ENCODE results near the gene CEP57L1. TPM values are rescaled to one million over a fixed set of nuclear protein-coding genes. Genes with fewer than 3 reads are reported as not detected.

The CEP57L1 gene
- total RNA-seq, 1 experiment from 2014 or later = 13.2 TPM

DNA sequence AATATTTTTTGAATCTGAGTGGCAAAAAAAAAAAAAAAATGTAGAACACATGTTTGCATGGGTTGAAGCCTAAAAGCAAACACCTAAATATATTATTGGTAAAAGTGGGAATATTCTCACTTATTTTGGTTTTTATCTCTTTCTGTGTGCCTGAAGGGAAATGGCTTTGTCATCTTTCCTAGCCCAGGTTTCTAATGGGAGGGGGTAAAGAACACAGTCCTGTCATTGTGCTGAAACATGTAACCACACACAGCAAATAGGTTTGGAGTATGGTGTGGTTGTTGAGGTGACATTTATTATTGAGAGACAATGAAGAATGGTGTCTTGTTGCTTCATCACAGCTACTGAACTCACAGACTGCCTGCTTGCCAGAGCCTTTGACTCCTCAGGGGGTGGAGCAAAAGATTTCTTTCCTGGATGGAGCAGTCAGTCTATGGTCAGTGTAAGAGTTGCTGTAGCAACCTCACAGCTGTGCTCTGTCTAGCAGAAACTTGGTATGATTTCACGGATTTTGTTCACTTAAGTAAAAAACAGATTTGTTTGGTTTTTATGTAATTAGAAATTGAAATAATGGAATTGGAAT is 70.2 kb downstream of the CEP57L1 start:
- Mint-ChIP-seq H3K4me1 (ENCODE audit: low read depth, unreplicated experiment) (peaks cover 18% of the 10 kb centered on the region), H3K4me3 (ENCODE audit: low read depth, unreplicated experiment) (no peak overlapping the region), H3K9me3 (ENCODE audit: low read depth, unreplicated experiment) (no peaks in the 10 kb centered on the region), H3K27me3 (ENCODE audit: unreplicated experiment) (no peaks in the 10 kb centered on the region), H3K36me3 (ENCODE audit: insufficient read depth, unreplicated experiment) (peaks cover 5% of the 10 kb centered on the region), H3K27ac (ENCODE audit: unreplicated experiment) (no peak overlapping the region)
- intact Hi-C loops (cut with micrococcal nuclease; ENCODE audit: unreplicated experiment) = no loop called here
- TF ChIP-seq, protein P1, sequence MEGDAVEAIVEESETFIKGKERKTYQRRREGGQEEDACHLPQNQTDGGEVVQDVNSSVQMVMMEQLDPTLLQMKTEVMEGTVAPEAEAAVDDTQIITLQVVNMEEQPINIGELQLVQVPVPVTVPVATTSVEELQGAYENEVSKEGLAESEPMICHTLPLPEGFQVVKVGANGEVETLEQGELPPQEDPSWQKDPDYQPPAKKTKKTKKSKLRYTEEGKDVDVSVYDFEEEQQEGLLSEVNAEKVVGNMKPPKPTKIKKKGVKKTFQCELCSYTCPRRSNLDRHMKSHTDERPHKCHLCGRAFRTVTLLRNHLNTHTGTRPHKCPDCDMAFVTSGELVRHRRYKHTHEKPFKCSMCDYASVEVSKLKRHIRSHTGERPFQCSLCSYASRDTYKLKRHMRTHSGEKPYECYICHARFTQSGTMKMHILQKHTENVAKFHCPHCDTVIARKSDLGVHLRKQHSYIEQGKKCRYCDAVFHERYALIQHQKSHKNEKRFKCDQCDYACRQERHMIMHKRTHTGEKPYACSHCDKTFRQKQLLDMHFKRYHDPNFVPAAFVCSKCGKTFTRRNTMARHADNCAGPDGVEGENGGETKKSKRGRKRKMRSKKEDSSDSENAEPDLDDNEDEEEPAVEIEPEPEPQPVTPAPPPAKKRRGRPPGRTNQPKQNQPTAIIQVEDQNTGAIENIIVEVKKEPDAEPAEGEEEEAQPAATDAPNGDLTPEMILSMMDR (IDR thresholded peaks at IDR 0.05; ENCODE audit: unreplicated experiment) = no peak
- BruUV-seq (replicated peaks) = no TSS peak
- peak; percentile 26 for DNase-seq
- CTCF ChIA-PET = interaction anchor here (0.6 to 1.2 kb wide), 5 partner anchors 146 to 1226 kb away, joined by 3 to 7 read pairs (median 4); partner anchors contain the start of genes PPIL6 and SMPD2

DNA sequence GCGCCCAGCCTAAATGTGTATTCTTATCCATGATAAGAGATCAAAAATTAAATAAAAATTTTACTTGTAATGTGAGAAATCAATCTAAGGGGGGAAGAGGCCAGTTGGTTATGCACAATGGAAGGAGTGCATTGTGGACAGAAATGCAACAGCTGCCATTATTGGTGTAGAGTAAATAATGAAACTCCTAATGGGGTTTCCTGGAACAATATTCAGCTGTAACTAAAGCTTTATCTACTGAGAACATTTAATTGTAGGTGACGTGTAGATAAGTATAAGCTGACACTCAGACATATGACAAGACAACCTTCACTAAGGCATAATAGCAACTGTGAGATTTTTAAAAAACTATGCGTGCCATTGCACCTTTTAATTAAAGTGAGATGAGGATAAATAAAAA is 71.4 kb downstream of the CEP57L1 start:
- DNase-seq = no peak
- Mint-ChIP-seq H3K36me3 (ENCODE audit: insufficient read depth, unreplicated experiment) (peaks cover 5% of the 10 kb centered on the region), H3K27ac (ENCODE audit: unreplicated experiment) (no peak overlapping the region), H3K4me1 (ENCODE audit: low read depth, unreplicated experiment) (peaks cover 18% of the 10 kb centered on the region), H3K27me3 (ENCODE audit: unreplicated experiment) (no peaks in the 10 kb centered on the region), H3K4me3 (ENCODE audit: low read depth, unreplicated experiment) (no peak overlapping the region), H3K9me3 (ENCODE audit: low read depth, unreplicated experiment) (no peaks in the 10 kb centered on the region)
- intact Hi-C loops (cut with micrococcal nuclease; ENCODE audit: unreplicated experiment) = no loop called here
- BruUV-seq (replicated peaks) = no TSS peak
- CTCF ChIA-PET = no interaction called here
- TF ChIP-seq, protein P1 (IDR thresholded peaks at IDR 0.05; ENCODE audit: unreplicated experiment) = no peak

DNA sequence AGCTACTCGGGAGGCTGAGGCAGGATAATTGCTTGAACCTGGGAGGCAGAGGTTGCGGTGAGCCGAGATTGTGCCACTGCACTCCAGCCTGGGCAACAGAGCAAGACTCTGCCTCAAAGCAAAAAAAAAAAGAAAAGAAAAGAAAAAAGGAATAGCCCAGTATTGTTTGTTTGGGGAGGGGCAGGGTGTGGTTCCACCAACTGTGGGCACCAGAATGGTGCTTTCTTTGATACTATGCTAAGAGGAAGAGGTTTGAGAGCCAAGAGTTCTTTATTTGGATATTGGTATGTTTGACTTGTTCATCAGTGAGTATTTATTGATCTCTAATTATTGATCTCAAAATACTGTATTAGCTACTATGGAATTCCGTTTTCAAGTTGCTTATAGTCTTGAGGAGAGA is 72.3 kb downstream of the CEP57L1 start:
- H3K27me3 Mint-ChIP-seq (ENCODE audit: unreplicated experiment) = no peaks in the 10 kb centered on the region
- H3K4me3 Mint-ChIP-seq (ENCODE audit: low read depth, unreplicated experiment) = no peak overlapping the region
- no peak for DNase-seq
- CTCF ChIA-PET = no interaction called here
- TF ChIP-seq, protein P1 (IDR thresholded peaks at IDR 0.05; ENCODE audit: unreplicated experiment) = no peak
- intact Hi-C loops (cut with micrococcal nuclease; ENCODE audit: unreplicated experiment) = no loop called here
- BruUV-seq (replicated peaks) = no TSS peak
- no peak overlapping the region for H3K27ac Mint-ChIP-seq (ENCODE audit: unreplicated experiment)
- H3K9me3 Mint-ChIP-seq (ENCODE audit: low read depth, unreplicated experiment) = no peaks in the 10 kb centered on the region
- H3K36me3 Mint-ChIP-seq (ENCODE audit: insufficient read depth, unreplicated experiment) = peaks cover 5% of the 10 kb centered on the region
- H3K4me1 Mint-ChIP-seq (ENCODE audit: low read depth, unreplicated experiment) = peaks cover 18% of the 10 kb centered on the region

DNA sequence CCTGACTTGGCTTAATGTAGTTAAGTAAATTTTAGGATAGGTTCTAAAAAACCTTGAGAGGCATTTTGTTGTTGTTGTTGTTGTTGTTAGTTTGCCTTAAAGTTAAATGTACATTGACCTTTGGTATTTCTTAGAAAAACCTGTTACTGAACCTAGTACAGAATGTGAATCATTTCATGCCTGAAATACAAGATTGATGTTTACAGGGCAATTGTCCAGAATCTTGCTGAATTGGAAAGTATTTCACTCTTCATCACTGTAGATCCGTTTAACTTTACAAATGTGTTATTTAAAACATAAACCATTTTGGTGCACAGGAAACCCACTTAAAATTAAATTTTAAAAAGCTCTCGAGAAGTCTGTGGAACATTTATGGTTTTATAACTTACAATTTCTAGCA is 75.0 kb downstream of the CEP57L1 start:
- intact Hi-C loops (cut with micrococcal nuclease; ENCODE audit: unreplicated experiment) = no loop called here
- no TSS peak for BruUV-seq (replicated peaks)
- TF ChIP-seq, protein P1 (IDR thresholded peaks at IDR 0.05; ENCODE audit: unreplicated experiment) = no peak
- Mint-ChIP-seq H3K4me3 (ENCODE audit: low read depth, unreplicated experiment) (no peak overlapping the region), H3K4me1 (ENCODE audit: low read depth, unreplicated experiment) (peaks cover 17% of the 10 kb centered on the region), H3K27me3 (ENCODE audit: unreplicated experiment) (no peaks in the 10 kb centered on the region), H3K9me3 (ENCODE audit: low read depth, unreplicated experiment) (no peaks in the 10 kb centered on the region), H3K27ac (ENCODE audit: unreplicated experiment) (no peak overlapping the region), H3K36me3 (ENCODE audit: insufficient read depth, unreplicated experiment) (peaks cover 5% of the 10 kb centered on the region)
- CTCF ChIA-PET = no interaction called here
- no peak for DNase-seq

All from Calu3 (cell line).